Neural cell (in vitro differentiated cells): Measurements from ENCODE around the gene MAT2B. TPM values are rescaled to one million over a fixed set of nuclear protein-coding genes. Genes with fewer than 3 reads are reported as not detected.

Experiments used
- H2AFZ ChIP-seq: fragments of 200-600, 300-800 bp; sonication (generic), shearing (Covaris generic); 2 replicates; pipeline ENCODE4 v1.6.0; 2014; ENCODE audit warnings: low read depth, mild to moderate bottlenecking, antibody characterized with exemption, low read length, moderate library complexity
- H3F3A ChIP-seq: fragments of 200-600 bp; shearing (Covaris generic); 2 replicates; pipeline ENCODE4 v1.6.1; 2016; ENCODE audit warnings: mild to moderate bottlenecking, moderate library complexity, mixed read lengths, antibody characterized with exemption, low read length; ENCODE audit not compliant: insufficient read depth, poor library complexity, severe bottlenecking
- H3K27ac ChIP-seq: fragments of 200-600, 300-800 bp; sonication (generic), shearing (Covaris generic); 2 replicates; pipeline ENCODE4 v1.5.1; 2014; ENCODE audit warnings: mild to moderate bottlenecking, low read length, moderate library complexity
- H3K27me3 ChIP-seq: fragments of 300-800, 200-600 bp; sonication (generic), shearing (Covaris generic); 2 replicates; pipeline ENCODE4 v1.6.0; 2014; ENCODE audit warnings: mild to moderate bottlenecking, low read depth, low read length, moderate library complexity; ENCODE audit not compliant: insufficient read depth
- H3K36me3 ChIP-seq: fragments of 300-800, 200-600 bp; sonication (generic), shearing (Covaris generic); 2 replicates; pipeline ENCODE4 v1.5.1; 2014; ENCODE audit warnings: mild to moderate bottlenecking, antibody characterized with exemption, low read length, moderate library complexity; ENCODE audit not compliant: insufficient read depth
- H3K4me2 ChIP-seq: fragments of 300-800, 200-600 bp; sonication (generic), shearing (Covaris generic); 2 replicates; pipeline ENCODE4 v1.6.0; 2014; ENCODE audit warnings: mild to moderate bottlenecking, low read length
- H3K4me3 ChIP-seq: fragments of 300-800, 200-600 bp; sonication (generic), shearing (Covaris generic); 2 replicates; pipeline ENCODE4 v1.5.1; 2014; ENCODE audit warnings: mild to moderate bottlenecking, low read length, moderate library complexity
- H3K79me2 ChIP-seq: fragments of 200-600 bp; shearing (Covaris generic); replicated peaks from 2 replicates; pipeline ENCODE4 v1.6.0; 2014; ENCODE audit warnings: mild to moderate bottlenecking, low read length, moderate library complexity; ENCODE audit not compliant: insufficient read depth
- H3K9ac ChIP-seq: fragments of 300-800, 200-600 bp; sonication (generic), shearing (Covaris generic); 2 replicates; pipeline ENCODE4 v1.6.1; 2016; ENCODE audit warnings: mild to moderate bottlenecking, low read length, mixed read lengths
- H3K9me2 ChIP-seq: fragments of 200-600 bp; shearing (Covaris generic); 2 replicates; pipeline ENCODE4 v1.6.1; 2016; ENCODE audit warnings: mild to moderate bottlenecking, low read length, mixed read lengths; ENCODE audit not compliant: insufficient read depth
- H3K9me3 ChIP-seq: fragments of 200-600, 300-800 bp; sonication (generic), shearing (Covaris generic); 2 replicates; pipeline ENCODE4 v1.6.1; 2016; ENCODE audit warnings: mild to moderate bottlenecking, mixed run types, low read length, moderate library complexity, mixed read lengths
- H4K20me1 ChIP-seq: fragments of 200-600 bp; shearing (Covaris generic); 2 replicates; pipeline ENCODE4 v1.6.1; 2016; ENCODE audit warnings: mild to moderate bottlenecking, mixed run types; ENCODE audit not compliant: insufficient read depth
- CTCF ChIP-seq: fragments of 450-650 bp; IDR thresholded peaks from 2 replicates; pipeline ENCODE4 v1.5.1; 2014; ENCODE audit warnings: antibody characterized with exemption, mild to moderate bottlenecking, moderate library complexity; ENCODE audit not compliant: poor library complexity, severe bottlenecking
- EP300 ChIP-seq: fragments of 450-650 bp; conservative IDR thresholded peaks from 2 replicates; pipeline ENCODE4 v1.6.1; 2014; ENCODE audit warnings: antibody characterized with exemption, mild to moderate bottlenecking, moderate library complexity; ENCODE audit not compliant: poor library complexity, severe bottlenecking
- EZH2 ChIP-seq: fragments of 200-600, 300-800 bp; shearing (Covaris generic), sonication (generic); IDR thresholded peaks from 2 replicates; pipeline ENCODE4 v1.6.1; 2014; ENCODE audit warnings: antibody characterized with exemption, low read length, borderline replicate concordance, mild to moderate bottlenecking; ENCODE audit not compliant: insufficient read depth, poor library complexity, severe bottlenecking
- MXI1 ChIP-seq: fragments of 450-650 bp; conservative IDR thresholded peaks from 2 replicates; pipeline ENCODE4 v1.6.1; 2014; ENCODE audit warnings: antibody characterized with exemption, mild to moderate bottlenecking; ENCODE audit not compliant: poor library complexity, severe bottlenecking
- POLR2AphosphoS5 ChIP-seq: IDR thresholded peaks from 2 replicates; pipeline ENCODE4 v1.6.1; 2012
- RAD21 ChIP-seq: fragments of 450-650 bp; conservative IDR thresholded peaks from 2 replicates; pipeline ENCODE4 v1.6.1; 2014; ENCODE audit warnings: antibody characterized with exemption, mild to moderate bottlenecking, moderate library complexity
- REST ChIP-seq: IDR thresholded peaks from 2 replicates; pipeline ENCODE4 v1.6.1; 2012; ENCODE audit warnings: borderline replicate concordance
- SMC3 ChIP-seq: fragments of 450-650 bp; conservative IDR thresholded peaks from 2 replicates; pipeline ENCODE4 v1.6.1; 2014; ENCODE audit warnings: antibody characterized with exemption, mild to moderate bottlenecking, moderate library complexity; ENCODE audit not compliant: poor library complexity
- TAF1 ChIP-seq: IDR thresholded peaks from 2 replicates; pipeline ENCODE4 v1.6.1; 2012; ENCODE audit warnings: low read depth
- polyA plus RNA-seq: library from polyadenylated mRNA; depleted of rRNA; stranded (reverse); fragments of >200 nt; gene quantifications from 2 replicates; pipeline ENCODE4 v1.2.3, GENCODE V29; 2014

Gene MAT2B
- polyA plus RNA-seq, 1 donor from 2014 or later: 31.8 TPM

- H3K9ac ChIP-seq: peak overlapping the region; percentile 40
- no peaks in the 10 kb centered on the region for H3K36me3 ChIP-seq
- peak overlapping the region; percentile 88 for H3K4me2 ChIP-seq
- H3K4me3 ChIP-seq: peak overlapping the region; percentile 67
- H3K79me2 ChIP-seq: peaks cover 23% of the 10 kb centered on the region
- H3K27me3 ChIP-seq: no peaks in the 10 kb centered on the region
- H3K27ac ChIP-seq: peak overlapping the region; percentile 12
- H2AFZ ChIP-seq: peak overlapping the region; percentile 24
- no peaks in the 10 kb centered on the region for H3K9me3 ChIP-seq
- peak; percentile 60 for TF ChIP-seq CTCF
- TF ChIP-seq SMC3: peak; percentile 59
- TF ChIP-seq RAD21: peak; percentile 56
- TF ChIP-seq TAF1: no peak
- peak; percentile 57 for TF ChIP-seq MXI1
- peak; percentile 36 for TF ChIP-seq POLR2AphosphoS5
- no peak for TF ChIP-seq REST
- TF ChIP-seq EZH2: no peak
- TF ChIP-seq EP300: no peak
- H4K20me1 ChIP-seq: no peaks in the 10 kb centered on the region
- H3F3A ChIP-seq: no peaks in the 10 kb centered on the region
- no peaks in the 10 kb centered on the region for H3K9me2 ChIP-seq
Measured at GRCh38 chr5:163503106-163504078, 2.0 kb upstream of the MAT2B start.

GRCh38 chr5:163504079-163504931 lies 1.1 kb upstream of the MAT2B start:
- Histone ChIP-seq H2AFZ (no peak overlapping the region), H3K4me3 (peak overlapping the region; percentile 67), H3K27ac (peak overlapping the region; percentile 82), H3K9ac (peak overlapping the region; percentile 76), H3K36me3 (no peaks in the 10 kb centered on the region), H3K9me2 (no peaks in the 10 kb centered on the region), H3F3A (no peaks in the 10 kb centered on the region), H4K20me1 (no peaks in the 10 kb centered on the region), H3K79me2 (peaks cover 32% of the 10 kb centered on the region), H3K4me2 (peak overlapping the region; percentile 88), H3K27me3 (no peaks in the 10 kb centered on the region), H3K9me3 (no peaks in the 10 kb centered on the region)
- no peak for TF ChIP-seq POLR2AphosphoS5
- TF ChIP-seq RAD21: no peak
- no peak for TF ChIP-seq TAF1
- TF ChIP-seq CTCF: no peak
- peak; percentile 29 for TF ChIP-seq MXI1
- no peak for TF ChIP-seq EZH2
